KOPT-K1 (cell line): ENCODE measurements around the gene OGT.
"Not testable (repeated sequence)": the region's sequence is repeated elsewhere in the genome, so short reads cannot be mapped to it uniquely, and the experiment has no call there.

Experiments
- H3K27ac ChIP-seq: fragments of 200-600 bp; sonication (generic); 2 replicates; pipeline ENCODE4 v1.5.1; 2016; ENCODE audit warnings: antibody characterized with exemption, mild to moderate bottlenecking, low read depth, low read length; ENCODE audit not compliant: poor library complexity, severe bottlenecking
- H3K36me3 ChIP-seq: fragments of 200-600 bp; sonication (generic); 2 replicates; pipeline ENCODE4 v1.5.1; 2017; ENCODE audit warnings: antibody characterized with exemption, mild to moderate bottlenecking, low read length, moderate library complexity; ENCODE audit not compliant: insufficient read depth
- H3K9me3 ChIP-seq: fragments of 200-600 bp; sonication (generic); 2 replicates; pipeline ENCODE4 v1.5.1; 2017; ENCODE audit warnings: antibody characterized with exemption, low read length, mild to moderate bottlenecking; ENCODE audit not compliant: insufficient read depth, poor library complexity, severe bottlenecking

The OGT gene

GRCh38 chrX:71599965-71600364, 67.1 kb downstream of the OGT start:
- Histone ChIP-seq H3K36me3 (peaks cover 63% of the 10 kb centered on the region), H3K9me3 (no peaks in the 10 kb centered on the region), H3K27ac (no peak overlapping the region)

GRCh38 chrX:71603618-71604017, 70.7 kb downstream of the OGT start:
- H3K9me3 ChIP-seq, result no peaks in the 10 kb centered on the region
- peaks cover 71% of the 10 kb centered on the region for H3K36me3 ChIP-seq

GRCh38 chrX:71604141-71604540, 71.2 kb downstream of the OGT start:
- peaks cover 71% of the 10 kb centered on the region for H3K36me3 ChIP-seq
- H3K27ac ChIP-seq, result no peak overlapping the region
- no peaks in the 10 kb centered on the region for H3K9me3 ChIP-seq

More at GRCh38 chrX:71603618-71604017, 70.7 kb downstream of the OGT start:
- no peak overlapping the region for H3K27ac ChIP-seq

- no peaks in the 10 kb centered on the region for H3K9me3 ChIP-seq
Observed at GRCh38 chrX:71604796-71605568, 72.1 kb downstream of the OGT start.

GRCh38 chrX:71606536-71607216, 73.8 kb downstream of the OGT start:
- H3K27ac ChIP-seq, result peak overlapping the region; percentile 87
- no peaks in the 10 kb centered on the region for H3K9me3 ChIP-seq
- H3K36me3 ChIP-seq, result peaks cover 82% of the 10 kb centered on the region

More at GRCh38 chrX:71604796-71605568, 72.1 kb downstream of the OGT start:
- H3K36me3 ChIP-seq, result peaks cover 74% of the 10 kb centered on the region
- H3K27ac ChIP-seq, result peak overlapping the region; percentile 87

- Histone ChIP-seq H3K9me3 (no peaks in the 10 kb centered on the region), H3K36me3 (peaks cover 82% of the 10 kb centered on the region), H3K27ac (peak overlapping the region; percentile 87)
Observed at GRCh38 chrX:71607488-71607887, 74.6 kb downstream of the OGT start.

- H3K36me3 ChIP-seq, result peaks cover 73% of the 10 kb centered on the region
- H3K9me3 ChIP-seq, result no peaks in the 10 kb centered on the region
- H3K27ac ChIP-seq, result peak overlapping the region; percentile 24
Observed at GRCh38 chrX:71609095-71609750, 76.3 kb downstream of the OGT start.

- not testable (repeated sequence) for H3K9me3 ChIP-seq, H3K27ac ChIP-seq
- H3K36me3 ChIP-seq, result peaks cover 54% of the 10 kb centered on the region
Observed at GRCh38 chrX:71611736-71612135, 78.8 kb downstream of the OGT start.

GRCh38 chrX:71612256-71612655, 79.4 kb downstream of the OGT start:
- no peak overlapping the region for H3K27ac ChIP-seq
- no peaks in the 10 kb centered on the region for H3K9me3 ChIP-seq
- H3K36me3 ChIP-seq, result peaks cover 54% of the 10 kb centered on the region

GRCh38 chrX:71615056-71615455, 82.2 kb downstream of the OGT start:
- H3K9me3 ChIP-seq, result no peaks in the 10 kb centered on the region
- peaks cover 31% of the 10 kb centered on the region for H3K36me3 ChIP-seq

GRCh38 chrX:71615954-71616353, 83.0 kb downstream of the OGT start:
- Histone ChIP-seq H3K36me3 (peaks cover 23% of the 10 kb centered on the region), H3K27ac (peak overlapping the region; percentile 9), H3K9me3 (no peaks in the 10 kb centered on the region)

More at GRCh38 chrX:71615056-71615455, 82.2 kb downstream of the OGT start:
- no peak overlapping the region for H3K27ac ChIP-seq

- Histone ChIP-seq H3K27ac (peak overlapping the region; percentile 17), H3K36me3 (peaks cover 14% of the 10 kb centered on the region), H3K9me3 (no peaks in the 10 kb centered on the region)
Observed at GRCh38 chrX:71616672-71617529, 84.0 kb downstream of the OGT start.

GRCh38 chrX:71617742-71618141, 84.8 kb downstream of the OGT start:
- Histone ChIP-seq H3K36me3 (peaks cover 5% of the 10 kb centered on the region; the same call in 1 of the 2 replicates), H3K9me3 (no peaks in the 10 kb centered on the region), H3K27ac (peak overlapping the region; percentile 62)

- peak within 1 kb of the TSS; percentile 62 for H3K27ac ChIP-seq
- H3K36me3 ChIP-seq, result no peaks in the 10 kb centered on the region; the same call in 1 of the 2 replicates
- no peaks in the 10 kb centered on the region for H3K9me3 ChIP-seq
Observed at GRCh38 chrX:71618303-71618721, 85.4 kb downstream of the OGT start, which contains the start of gene CXCR3. CXCR3 (minus strand) TSS chrX:71618511; CDS start chrX:71618449, 62 bp downstream.
